ENCODE data around the gene SPRED2.

The SPRED2 gene

GRCh38 chr2:65277791-65278483, 154.5 kb downstream of the SPRED2 start:
- no peak for DNase-seq (ENCODE audit: low spot score)

GRCh38 chr2:65277118-65277517, 155.3 kb downstream of the SPRED2 start:
- no peak for DNase-seq (ENCODE audit: low spot score)

- DNase-seq (ENCODE audit: low spot score), result no peak
Measured at GRCh38 chr2:65276609-65277008, 155.8 kb downstream of the SPRED2 start.

GRCh38 chr2:65275141-65275915, 157.1 kb downstream of the SPRED2 start:
- DNase-seq (ENCODE audit: low spot score), result no peak

- DNase-seq (ENCODE audit: low spot score), result no peak
Measured at GRCh38 chr2:65273344-65273743, 159.1 kb downstream of the SPRED2 start.

GRCh38 chr2:65268957-65269356, 163.4 kb downstream of the SPRED2 start:
- DNase-seq (ENCODE audit: low spot score), result no peak

- no peak for DNase-seq (ENCODE audit: low spot score)
Measured at GRCh38 chr2:65267008-65267407, 165.4 kb downstream of the SPRED2 start.

- DNase-seq (ENCODE audit: low spot score), result no peak
Measured at GRCh38 chr2:65265671-65266045, 166.7 kb downstream of the SPRED2 start.

- DNase-seq (ENCODE audit: low spot score), result no peak
Measured at GRCh38 chr2:65264821-65265670, 167.4 kb downstream of the SPRED2 start.

GRCh38 chr2:65263986-65264385, 168.4 kb downstream of the SPRED2 start:
- DNase-seq (ENCODE audit: low spot score), result no peak

GRCh38 chr2:65263262-65263661, 169.1 kb downstream of the SPRED2 start:
- DNase-seq (ENCODE audit: low spot score), result no peak

GRCh38 chr2:65261676-65262075, 170.7 kb downstream of the SPRED2 start:
- DNase-seq (ENCODE audit: low spot score), result no peak

Data from left forelimb (tissue), 1 donor.